Measurements from ENCODE around the gene PLCD3.
"Not testable (repeated sequence)": the region's sequence is repeated elsewhere in the genome, so short reads cannot be mapped to it uniquely, and the experiment has no call there.

Gene PLCD3

DNA sequence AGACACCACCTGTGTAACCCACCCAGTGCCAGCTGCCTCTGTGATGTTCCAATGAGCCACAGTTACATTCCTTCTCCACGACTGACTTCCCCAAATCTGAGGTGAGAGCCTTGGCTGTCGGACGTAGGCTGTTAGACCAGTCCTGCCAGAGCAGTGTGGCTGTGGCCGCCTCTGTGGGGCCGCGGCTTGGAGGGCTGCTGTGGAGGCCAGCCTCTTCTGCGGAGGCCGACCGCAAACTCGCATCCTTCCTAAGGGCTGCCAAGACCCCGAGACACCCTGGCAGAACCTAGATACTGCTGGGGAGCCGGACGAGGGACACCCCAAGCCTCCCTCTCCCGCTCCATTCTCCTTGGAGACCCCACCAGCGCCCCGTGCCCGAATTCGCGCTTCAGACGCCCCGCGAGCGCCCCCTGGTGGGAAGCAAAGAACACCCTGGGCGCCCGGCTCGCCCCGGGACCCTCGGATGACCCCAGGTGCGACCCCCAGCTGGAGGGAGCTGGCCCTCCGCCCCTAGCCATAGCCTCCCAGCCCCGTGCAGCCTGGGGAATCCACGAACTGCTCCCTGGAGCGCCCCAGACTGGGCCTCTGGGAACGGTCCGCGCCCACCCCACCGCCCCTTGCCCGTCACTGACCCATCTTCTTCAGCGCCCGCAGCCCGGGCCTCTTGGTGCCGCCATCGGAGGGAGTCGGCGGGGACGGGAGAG lies 547 bp downstream of the PLCD3 start:
- DNase-seq: peak; percentile 53 to 86

DNA sequence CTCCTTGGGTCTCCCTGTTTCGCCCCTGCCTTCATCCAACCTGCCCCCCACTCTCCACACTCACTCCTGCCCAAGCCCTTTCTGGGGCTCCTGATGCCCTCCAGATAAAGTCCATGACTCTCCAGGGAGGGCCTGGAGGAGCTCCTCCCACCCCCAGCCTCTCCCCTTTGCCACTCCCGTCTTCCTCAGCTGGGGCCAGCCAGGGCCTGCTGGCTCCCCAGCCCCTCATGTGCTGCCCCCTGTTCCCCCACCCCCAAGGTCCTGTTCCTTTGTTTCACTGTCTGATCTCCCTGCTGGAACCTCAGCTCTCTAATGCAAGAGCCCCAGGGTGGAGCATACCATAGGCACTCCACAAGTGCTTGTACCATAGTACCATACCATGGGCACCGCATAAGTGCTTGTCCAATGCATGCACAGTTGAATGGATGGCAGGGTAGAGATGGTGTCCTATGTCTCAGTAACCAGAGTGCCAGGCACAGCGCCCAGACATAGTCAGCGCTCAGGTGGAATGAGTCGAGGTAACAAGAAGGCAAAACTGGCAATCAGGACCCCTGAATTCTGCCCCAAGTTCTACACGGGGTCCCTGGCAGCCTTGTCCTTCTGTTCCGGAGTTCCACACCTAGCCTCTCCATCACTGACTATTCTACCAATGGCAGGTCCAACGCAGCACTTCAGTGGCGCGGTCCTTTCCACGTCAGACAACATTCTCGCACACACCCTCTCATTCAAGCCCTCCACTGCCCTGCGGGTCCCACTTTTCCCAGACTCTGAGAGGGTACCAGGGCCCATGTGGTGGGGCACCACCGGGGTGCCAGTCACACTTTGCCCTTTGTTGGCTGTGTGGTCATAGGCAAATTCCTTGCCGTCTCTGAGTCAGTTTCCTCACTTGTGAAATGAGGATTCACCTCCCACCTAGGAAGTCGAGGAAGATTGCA lies 1.4 kb downstream of the PLCD3 start:
- no peak for DNase-seq

DNA sequence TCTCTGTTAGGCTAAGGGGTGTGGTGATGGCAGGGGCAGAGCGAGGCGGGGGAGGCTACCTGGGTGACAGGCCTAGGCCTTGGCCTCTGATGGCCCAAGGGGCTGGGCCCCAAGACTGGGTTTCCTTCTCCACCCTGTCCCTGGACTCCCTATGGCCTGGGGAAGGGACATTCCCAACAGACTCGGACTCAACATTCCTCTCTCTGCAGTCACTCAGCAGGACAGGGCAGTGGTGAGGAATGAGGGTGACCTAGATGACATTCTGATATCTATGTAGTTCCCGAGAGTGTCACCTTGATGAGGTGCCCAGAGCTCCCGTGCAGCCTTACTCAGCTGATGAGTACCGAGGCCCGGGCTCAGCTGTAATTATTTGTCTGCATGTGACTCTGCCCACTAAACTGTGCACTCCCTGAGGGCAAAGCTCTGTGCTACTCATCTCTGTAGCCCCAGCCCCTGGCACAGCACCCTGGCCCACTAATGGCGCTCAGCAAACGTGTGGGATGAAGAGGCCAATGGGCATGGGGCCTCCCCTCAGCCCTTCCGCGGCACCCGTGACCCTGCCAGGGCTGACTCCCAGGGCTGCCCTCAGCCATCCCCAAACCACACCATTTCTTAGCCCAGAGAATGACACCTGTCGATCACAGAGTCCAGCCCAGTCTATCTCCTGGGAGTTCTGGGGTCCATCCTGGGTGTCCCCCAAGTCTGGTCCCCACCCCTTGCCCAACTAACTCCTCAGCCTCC lies 2.2 kb downstream of the PLCD3 start:
- no peak for DNase-seq

DNA sequence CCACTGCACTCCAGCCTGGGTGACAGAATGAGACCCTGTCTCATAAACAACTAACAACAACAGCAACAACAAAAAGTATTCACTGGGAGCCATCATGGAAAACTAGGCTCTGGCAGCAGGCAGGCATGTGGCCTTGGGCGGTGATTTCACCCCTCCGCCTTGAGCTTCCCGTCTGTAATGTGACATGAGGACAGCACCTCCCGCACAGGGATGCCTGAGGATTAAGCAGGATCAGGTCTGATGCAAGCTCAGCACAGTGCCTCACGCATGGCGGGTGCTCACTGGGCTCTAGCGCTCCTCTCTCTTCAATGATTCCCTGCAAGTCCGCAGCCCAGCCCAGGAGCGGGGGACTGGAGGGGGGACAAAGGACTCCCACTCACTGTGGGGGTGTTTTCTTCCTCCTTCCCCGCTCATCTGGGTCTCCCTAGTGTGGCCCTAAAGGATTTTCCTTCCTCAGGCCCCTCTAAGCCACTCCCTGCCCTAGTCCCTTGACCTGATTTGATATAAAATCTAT lies 2.8 kb downstream of the PLCD3 start:
- DNase-seq: no peak

DNA sequence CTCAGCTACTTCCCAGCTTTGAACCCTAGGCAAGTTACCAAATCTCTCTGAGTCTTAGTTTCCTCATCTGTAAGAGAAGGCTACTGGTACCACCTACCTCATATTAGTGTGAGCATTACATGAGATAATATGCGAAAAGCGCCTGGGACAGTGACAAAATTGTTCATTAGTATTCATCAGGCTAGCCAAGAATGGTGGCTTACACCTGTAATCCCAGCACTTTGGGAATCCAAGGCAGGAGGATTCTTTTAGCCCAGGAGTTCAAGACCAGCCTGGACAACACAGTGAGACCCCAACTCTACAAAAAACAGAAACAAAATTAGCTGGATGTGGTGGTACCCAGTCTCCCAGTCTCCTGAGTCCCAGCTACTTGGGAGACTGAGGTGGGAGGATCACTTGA lies 3.3 kb downstream of the PLCD3 start:
- DNase-seq: no peak

DNA sequence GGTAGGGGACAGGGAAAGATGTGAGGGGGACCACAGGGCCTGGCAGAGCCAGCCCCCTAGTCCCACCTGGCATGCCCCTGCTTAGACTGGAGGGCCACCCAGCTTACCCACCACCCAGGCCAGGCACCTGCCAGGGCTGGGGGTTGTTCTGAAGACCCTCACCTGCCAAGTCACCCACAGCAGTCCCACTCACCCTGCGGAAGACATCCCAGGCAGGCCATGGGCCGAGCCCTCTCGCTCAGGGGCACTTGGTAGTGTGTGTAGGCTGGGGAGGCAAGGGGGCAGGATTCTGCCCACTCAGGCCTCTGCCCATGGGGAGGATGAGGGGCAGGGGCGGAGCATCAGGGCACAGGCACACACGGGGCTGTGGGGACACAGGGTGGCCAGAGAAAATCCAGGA lies 4.0 kb downstream of the PLCD3 start:
- DNase-seq: no peak

DNA sequence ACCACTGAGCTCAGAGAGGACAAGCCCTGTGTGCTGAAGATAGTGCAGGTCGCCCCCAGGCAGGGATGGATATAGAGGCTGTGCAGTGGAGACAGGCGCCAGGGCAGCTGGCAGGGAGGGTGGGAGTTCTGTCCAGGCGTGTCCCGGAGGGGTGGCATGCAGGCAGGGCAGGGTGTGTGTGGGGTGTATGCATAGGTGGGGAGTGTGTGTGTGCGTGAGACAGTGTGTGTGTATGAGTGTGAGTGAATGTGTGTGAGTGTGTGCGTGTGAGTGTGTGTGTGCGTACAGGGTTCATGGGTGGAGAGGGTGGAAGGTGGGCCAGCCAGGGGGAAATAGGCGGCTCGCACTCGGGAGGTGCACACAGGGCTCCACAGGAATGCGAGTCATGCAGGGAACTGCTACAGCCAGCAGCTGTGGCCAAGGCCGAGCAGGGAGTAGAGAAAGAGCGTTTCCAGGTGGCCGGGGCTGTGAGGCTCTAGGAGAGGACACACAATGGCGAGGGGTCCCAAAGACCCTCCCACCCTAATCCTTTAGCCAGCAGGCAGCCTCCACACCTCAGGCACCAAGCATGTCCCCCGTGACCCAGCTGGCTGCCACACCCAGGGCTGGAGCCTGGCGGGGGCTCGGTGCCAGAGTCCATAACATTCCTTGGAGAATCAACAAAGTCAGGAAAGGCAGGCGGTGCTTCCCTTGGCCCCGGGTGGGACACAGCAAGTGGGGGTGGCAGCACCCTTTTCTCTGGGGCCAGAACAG lies 4.6 kb downstream of the PLCD3 start:
- DNase-seq: no peak

DNA sequence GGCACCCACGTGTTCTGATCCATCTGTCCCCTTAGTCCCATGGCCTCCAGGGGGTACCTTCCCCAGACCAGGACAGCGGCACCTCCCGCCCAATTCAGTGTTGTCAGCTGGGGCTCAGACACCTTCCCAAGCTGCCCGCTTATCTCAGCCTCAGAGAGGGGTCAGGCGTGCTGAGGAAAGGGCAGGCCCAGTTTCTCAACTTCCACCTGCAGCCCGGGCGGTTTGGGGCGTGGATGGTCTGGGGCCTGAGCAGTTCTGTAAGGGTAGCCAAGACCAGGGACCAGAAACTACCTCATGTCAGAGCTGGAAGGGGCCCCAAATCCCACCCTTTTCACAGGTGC lies 5.1 kb downstream of the PLCD3 start:
- DNase-seq: no peak

DNA sequence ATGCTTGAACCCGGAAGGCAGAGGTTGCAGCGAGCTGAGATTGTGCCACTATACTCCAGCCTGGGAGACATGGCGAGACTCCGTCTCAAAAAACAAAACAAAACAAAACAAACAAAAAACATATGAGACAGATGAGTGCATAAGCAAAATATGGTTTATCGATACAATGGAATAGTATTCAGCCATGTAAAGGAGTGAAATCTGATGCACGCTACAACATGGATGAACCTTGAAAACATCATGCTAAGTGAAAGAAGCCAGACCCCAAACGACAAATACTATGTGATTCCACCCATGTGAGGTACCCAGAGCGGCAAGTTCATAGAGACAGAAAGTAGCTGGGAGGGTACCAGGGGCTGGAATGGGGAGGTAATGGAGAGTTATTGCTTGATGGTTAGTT lies 6.8 kb downstream of the PLCD3 start:
- no peak for DNase-seq

DNA sequence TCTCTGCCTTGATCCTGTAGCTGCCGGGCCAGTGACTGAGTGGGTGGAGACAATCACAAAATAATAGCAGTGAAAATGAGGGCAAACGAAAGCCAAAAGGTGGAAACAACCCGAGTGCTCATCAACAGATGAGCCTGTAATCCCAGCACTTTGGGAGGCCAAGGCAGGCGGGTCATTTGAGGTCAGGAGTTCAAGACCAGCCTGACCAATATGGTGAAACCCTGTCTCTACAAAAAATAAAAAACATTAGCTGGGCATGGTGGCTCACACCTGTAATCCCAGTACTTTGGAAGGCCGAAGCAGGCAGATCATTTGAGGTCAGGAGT lies 7.6 kb downstream of the PLCD3 start:
- not testable (repeated sequence) for DNase-seq

DNA sequence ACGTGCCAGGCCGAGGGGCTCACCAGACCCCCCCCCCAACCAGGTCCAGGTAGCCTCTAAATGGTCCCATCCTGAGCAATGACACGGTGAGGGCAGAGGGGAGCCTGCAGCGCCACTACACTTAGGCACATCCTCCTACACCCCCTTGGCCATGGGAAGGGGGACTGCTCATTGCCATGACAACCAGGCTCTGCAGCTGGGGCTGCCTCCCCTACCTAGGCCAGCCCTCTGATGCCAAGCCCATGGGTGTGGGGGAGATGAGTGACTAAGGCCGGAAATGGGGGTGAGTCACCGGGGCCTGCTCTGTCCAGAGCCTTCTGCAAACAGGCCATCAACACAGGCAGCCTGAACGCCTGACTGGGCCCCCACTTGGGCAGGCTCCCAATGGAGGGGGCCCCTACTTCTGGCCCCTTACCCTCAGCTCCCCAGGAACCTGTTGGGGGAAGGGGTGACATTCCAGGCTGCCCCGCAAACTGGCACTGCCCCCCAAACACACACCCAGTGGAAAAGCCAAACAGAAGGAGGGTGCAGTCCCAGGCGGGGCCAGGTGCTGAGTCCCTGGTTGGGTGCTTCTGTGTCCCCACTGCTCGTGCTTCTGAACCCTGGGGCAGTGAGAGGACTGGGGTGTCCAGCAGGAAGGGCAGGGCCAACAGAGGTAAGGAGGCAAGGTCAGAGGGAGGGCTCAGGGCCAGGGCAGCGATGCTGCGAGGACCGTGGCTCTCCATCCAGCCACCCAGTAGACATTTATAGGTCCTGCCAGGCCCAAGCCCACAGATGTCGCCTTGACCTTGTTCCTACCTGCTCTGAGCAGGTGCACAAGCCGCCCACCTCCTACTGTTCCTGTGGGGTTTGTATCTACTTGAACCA lies 8.2 kb downstream of the PLCD3 start:
- DNase-seq: no peak

DNA sequence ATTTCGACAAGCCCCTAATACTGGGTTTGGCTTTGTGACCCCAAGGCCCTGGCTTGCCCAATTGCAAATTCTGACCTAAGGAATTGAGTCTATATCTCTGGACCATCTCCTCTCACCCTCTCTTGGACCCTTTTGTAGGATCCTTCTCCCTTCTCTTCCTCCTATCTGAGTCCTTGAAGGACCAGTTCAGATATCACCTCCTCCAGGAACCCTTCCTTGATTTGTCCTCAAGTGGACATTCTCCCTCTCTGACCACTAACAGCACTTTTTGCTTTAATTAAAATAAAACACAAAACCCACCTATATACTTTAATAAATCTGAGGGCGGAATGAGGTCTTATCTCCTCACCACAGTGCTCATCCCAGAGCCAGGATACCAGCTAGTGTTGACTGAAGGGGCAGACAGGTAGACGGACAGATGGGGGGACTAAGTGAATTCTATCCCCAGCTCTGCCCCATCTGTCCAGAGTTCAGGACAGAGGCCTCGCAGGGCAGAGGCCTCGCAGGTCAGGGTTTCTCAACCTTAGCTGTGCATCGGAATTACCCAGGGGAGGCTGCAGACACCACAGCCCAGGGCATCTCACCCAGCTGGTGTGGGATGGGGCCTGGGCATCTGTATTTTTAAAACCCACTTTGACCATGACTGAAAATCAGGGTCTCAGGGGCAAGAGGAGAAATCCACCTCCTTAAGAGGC lies 9.1 kb downstream of the PLCD3 start:
- DNase-seq: no peak

DNA sequence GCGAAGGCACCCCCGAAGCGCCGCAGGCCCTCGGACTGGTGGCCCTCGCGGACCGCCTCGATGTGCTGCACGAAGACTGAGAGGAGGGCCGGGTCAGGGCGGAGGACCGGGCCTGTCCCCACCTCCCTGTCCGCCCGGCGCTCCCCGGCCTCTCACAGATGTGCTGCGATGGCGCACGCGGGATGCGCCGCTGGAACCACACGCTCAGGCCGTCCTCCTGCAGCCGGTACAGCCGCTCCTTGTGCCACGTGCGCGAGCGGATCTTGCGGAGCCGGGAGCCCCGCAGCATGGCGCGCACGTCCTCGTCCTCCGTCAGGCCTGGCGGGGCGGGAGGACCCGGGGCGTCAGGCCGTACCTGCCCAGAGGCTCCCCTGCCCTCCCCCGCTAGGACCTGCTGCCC lies 11.3 kb downstream of the PLCD3 start:
- no peak for DNase-seq

DNA sequence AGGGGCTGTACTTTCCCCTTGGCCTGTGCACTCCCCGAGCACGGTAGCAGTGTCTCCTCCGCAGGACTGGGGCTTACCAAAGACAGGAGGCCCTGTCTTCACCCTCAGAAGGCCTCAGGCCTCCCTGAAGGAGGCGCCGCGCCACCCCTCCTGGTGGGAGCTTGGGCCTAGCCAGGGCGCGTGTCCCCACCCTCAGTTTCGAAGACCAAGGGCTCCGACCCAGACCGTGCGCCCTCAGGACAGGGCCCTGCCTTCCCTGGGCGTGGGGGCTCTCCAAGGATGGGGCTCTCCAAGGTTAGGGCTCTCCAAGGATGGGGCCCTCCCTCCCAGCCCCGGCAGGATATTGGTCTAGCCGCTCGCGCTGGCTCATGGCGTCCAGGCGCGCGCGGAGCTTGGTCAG lies 11.8 kb downstream of the PLCD3 start:
- DNase-seq: no peak

DNA sequence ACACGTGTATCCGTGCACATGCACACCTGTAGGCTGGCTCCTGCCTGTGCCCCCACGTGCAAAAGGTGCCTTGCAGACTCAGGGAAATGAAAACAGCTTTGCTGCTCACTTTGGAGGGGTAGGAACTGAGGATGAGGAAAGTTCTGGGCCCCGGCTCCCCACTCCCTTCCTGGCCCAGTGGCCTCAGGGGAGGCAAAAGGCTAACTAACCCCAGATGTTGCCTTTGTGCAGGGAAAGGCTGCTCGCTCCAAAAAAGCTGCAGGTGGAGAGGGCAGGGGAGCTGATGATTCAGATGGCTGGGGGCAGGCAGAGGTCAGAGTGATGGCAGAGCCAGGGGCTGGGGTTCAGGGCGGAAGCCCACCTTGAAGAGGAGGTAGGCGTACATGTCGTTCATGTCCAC lies 12.4 kb downstream of the PLCD3 start:
- no peak for DNase-seq

DNA sequence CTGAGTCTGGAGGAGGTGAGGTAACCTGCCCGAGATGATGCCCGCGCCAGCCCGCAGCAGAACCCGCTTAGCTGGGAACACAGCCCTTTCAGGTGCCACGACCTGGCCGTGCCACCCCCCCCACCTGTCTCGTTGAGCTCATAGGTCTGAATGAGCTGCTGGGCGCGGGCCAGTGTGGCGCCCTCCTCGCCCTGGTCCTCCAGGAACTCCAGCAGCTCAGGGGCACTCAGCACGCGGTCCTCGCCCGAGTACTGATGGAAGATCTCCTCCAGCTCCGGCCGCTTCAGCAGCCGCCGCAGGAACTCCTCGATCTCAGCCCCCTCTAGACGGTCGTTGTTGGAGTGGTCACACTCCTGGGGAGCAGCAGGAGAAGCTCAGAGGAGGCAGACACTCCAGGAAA lies 13.6 kb downstream of the PLCD3 start:
- DNase-seq: no peak

DNA sequence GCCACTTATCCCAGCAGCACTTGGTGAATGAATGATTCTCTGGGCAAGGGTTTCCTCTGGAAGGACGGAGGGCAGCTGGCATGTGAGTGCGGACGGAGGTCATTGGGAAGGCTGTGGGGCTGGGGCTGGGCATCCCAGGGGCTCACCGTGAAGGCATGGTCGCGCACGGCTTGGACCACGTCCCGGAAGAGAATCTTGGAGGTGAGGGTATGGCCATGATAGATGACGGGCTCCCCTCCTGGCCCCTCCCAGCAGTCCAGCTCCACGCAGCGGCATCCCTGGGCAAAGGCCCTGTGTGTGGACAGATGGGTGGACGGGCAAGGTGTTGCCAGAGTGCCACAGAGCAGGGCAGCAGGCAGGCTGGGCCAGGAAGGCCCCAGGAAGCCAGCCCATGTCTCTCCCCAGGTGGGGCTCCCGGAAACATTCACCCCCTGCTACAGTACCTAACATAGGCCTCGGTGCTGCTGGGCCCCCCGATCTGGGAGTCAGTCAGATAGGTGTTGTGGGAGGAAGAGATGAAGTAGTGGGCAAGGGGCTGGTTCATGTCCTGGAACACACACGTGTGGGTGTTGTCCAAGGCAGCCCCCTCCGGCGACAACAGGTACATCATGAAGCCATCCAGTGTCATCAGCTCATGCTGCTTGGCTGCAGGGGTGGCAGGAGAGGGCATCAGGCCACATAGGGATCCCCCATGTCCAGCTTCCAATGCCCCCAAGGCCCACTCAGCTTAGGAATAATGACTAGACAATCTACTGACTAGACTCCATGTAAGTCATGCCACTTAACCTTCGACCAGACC lies 14.3 kb downstream of the PLCD3 start:
- no peak for DNase-seq

DNA sequence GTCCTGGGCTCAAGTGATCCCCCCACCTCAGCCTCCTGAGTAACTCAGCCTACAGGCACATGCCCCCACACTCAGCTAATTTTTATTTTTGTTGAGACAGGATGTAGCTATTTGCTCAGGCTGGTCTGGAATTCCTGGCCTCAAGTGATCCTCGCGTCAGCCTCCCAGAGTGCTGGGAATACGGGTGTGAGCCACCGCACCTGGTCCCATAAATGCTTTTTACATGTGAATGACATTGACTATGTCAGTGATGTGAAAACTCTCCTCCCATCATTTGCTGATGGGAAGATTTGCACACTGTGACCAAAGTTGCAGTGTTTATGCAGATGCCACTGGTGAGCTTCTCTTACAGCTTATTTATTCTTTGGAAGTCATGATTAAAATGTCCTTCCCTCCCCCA lies 15.0 kb downstream of the PLCD3 start:
- DNase-seq: no peak

DNA sequence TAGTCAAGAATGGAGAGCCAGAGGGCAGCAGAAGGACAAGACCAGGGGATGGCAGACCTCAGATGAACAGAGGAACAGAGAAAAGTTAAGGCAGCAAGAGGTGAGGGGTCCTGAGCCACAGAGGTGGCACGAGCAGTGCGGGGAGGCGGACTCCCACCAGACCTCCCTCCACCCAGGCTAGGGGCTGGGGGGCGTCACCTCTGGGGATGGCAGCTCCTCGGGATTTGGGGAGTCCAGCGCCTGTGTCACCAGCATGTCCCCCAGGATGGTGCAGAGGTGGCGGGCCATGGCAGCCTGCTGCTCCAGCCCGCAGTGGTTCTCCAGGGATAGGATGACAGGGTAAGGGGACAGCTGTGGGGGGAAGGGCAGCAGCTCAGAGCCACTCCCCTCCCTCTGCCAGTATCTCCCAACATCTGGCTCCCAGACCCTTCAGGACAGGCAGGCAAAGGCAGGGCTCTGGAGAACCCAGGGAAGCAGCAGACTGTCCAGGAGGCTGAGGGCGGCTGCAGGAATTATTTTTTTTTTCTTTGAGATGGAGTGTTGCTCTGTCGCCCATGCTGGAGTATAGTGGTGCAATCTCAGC lies 15.8 kb downstream of the PLCD3 start:
- no peak for DNase-seq

DNA sequence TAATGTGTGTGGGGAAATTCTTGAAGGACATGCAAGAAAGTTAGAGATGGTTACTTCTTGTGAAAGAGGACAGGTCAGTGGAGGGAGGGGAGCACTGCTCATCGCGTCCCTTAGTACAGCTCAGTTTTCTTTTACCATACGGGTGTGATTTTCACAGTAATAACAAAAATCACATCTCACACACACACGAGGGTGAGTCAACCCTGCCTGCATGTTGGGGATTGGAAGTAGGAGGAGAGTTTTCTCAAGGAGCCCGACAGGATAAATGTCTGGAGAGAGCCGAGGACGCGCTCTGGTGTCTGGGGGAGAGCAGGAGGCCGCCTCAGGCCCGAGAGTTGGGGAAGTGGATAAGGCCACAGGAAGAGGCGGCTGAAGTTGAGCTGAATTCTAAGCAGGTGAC lies 16.4 kb downstream of the PLCD3 start:
- no peak for DNase-seq

Data from NCI-H526 (cell line).